Tibial nerve (tissue), 4 donors: Measurements from ENCODE around the gene GDPD1.

Experiments used
- CTCF ChIP-seq, 5 experiments: fragments of 200-600 bp in 3 of 5; fragments of 450-650 bp in 2 of 5; sonication (generic) in 3 of 5; IDR thresholded peaks; one replicate each; pipeline ENCODE4 v1.5.1; 2016 to 2019; ENCODE audit warnings: antibody characterized with exemption in 5 of 5, mild to moderate bottlenecking in 3 of 5, moderate library complexity in 2 of 5
- EP300 ChIP-seq, 2 donors: sonication (generic); formaldehyde crosslinking; IDR thresholded peaks; one replicate each; pipeline ENCODE4 v1.6.1; 2017; ENCODE audit warnings: antibody characterized with exemption in 2 of 2, mild to moderate bottlenecking in 1 of 2
- POLR2A ChIP-seq, 2 donors: fragments of 450-650 bp; IDR thresholded peaks; one replicate each; pipeline ENCODE4 v1.6.1; 2017; ENCODE audit warnings: antibody characterized with exemption in 2 of 2, mild to moderate bottlenecking in 2 of 2, moderate library complexity in 2 of 2

- TF ChIP-seq CTCF (IDR thresholded peaks at IDR 0.05) (no peak), POLR2A (IDR thresholded peaks at IDR 0.05) (no peak), EP300 (IDR thresholded peaks at IDR 0.05) (no peak)
Measured at GRCh38 chr17:59230764-59231163, 10.5 kb downstream of the GDPD1 start.
